Mesendoderm (in vitro differentiated cells): ENCODE data around the gene FKBP1A.
"Not testable (repeated sequence)": the region's sequence is repeated elsewhere in the genome, so short reads cannot be mapped to it uniquely, and the experiment has no call there.

ENCODE experiments used
- DNase-seq: peaks from one replicate; pipeline ENCODE4 v3.0.0; 2013
- H2AK5ac ChIP-seq: 2 replicates; pipeline ENCODE4 v1.6.1; 2013; ENCODE audit warnings: low read length, inconsistent platforms
- H2BK120ac ChIP-seq: 2 replicates; pipeline ENCODE4 v1.6.1; 2013; ENCODE audit warnings: low read depth, mild to moderate bottlenecking, low read length, moderate library complexity, mixed read lengths
- H2BK15ac ChIP-seq: replicated peaks from 2 replicates; pipeline ENCODE4 v1.6.1; 2013; ENCODE audit warnings: low read depth, mild to moderate bottlenecking, moderate library complexity
- H2BK5ac ChIP-seq: 2 replicates; pipeline ENCODE4 v1.6.1; 2013; ENCODE audit warnings: low read length, inconsistent platforms
- H3K18ac ChIP-seq: 2 replicates; pipeline ENCODE4 v1.6.1; 2013; ENCODE audit warnings: mild to moderate bottlenecking, low read length, mixed read lengths
- H3K23ac ChIP-seq: one replicate; pipeline ENCODE4 v1.6.1; 2013; ENCODE audit warnings: low read length
- H3K27ac ChIP-seq: 2 replicates; pipeline ENCODE4 v1.5.1; 2013; ENCODE audit warnings: low read depth, mild to moderate bottlenecking, inconsistent platforms, low read length, moderate library complexity
- H3K27me3 ChIP-seq: 2 replicates; pipeline ENCODE4 v1.6.1; 2013; ENCODE audit warnings: low read length, control low read depth, mild to moderate bottlenecking, inconsistent platforms; ENCODE audit not compliant: insufficient read depth, poor library complexity
- H3K36me3 ChIP-seq: 2 replicates; pipeline ENCODE4 v1.6.1; 2013; ENCODE audit warnings: low read length, inconsistent platforms; ENCODE audit not compliant: control insufficient read depth, insufficient read depth
- H3K4ac ChIP-seq: one replicate; pipeline ENCODE4 v1.6.1; 2013; ENCODE audit warnings: low read depth, mild to moderate bottlenecking, low read length, moderate library complexity
- H3K4me1 ChIP-seq: 2 replicates; pipeline ENCODE4 v1.6.1; 2013; ENCODE audit warnings: low read depth, low read length, inconsistent platforms; ENCODE audit not compliant: control insufficient read depth
- H3K4me2 ChIP-seq: 2 replicates; pipeline ENCODE4 v1.6.1; 2013; ENCODE audit warnings: low read length
- H3K4me3 ChIP-seq: 2 replicates; pipeline ENCODE4 v1.5.1; 2013; ENCODE audit warnings: mild to moderate bottlenecking, low read length
- H3K56ac ChIP-seq: one replicate; pipeline ENCODE4 v1.6.1; 2013; ENCODE audit warnings: low read length
- H3K79me1 ChIP-seq: 2 replicates; pipeline ENCODE4 v1.6.1; 2013; ENCODE audit warnings: low read length, inconsistent platforms
- H3K79me2 ChIP-seq: 2 replicates; pipeline ENCODE4 v1.6.1; 2013; ENCODE audit warnings: mild to moderate bottlenecking, low read length; ENCODE audit not compliant: control insufficient read depth, insufficient read depth
- H3K9ac ChIP-seq: 2 replicates; pipeline ENCODE4 v1.6.1; 2013; ENCODE audit warnings: low read length, inconsistent platforms
- H4K5ac ChIP-seq: one replicate; pipeline ENCODE4 v1.6.1; 2013; ENCODE audit warnings: low read length
- H4K8ac ChIP-seq: one replicate; pipeline ENCODE4 v1.6.1; 2013; ENCODE audit warnings: low read depth, mild to moderate bottlenecking, control low read depth, low read length, moderate library complexity
- WGBS: extraction: QIAGEN DNeasy Blood & Tissue Kit; methylation state at CpG from one replicate; pipeline ENCODE4 v1.1.7; 2013; ENCODE audit warnings: low lambda C conversion rate, missing lambda C conversion rate; ENCODE audit not compliant: insufficient coverage; ENCODE audit errors: extremely low coverage; 5-methylcytosine and 5-hydroxymethylcytosine counted together

Gene FKBP1A

GRCh38 chr20:1401451-1401907 is 8.6 kb upstream of the FKBP1A start:
- Histone ChIP-seq H3K27me3 (no peaks in the 10 kb centered on the region), H2BK5ac (no peak overlapping the region), H2BK15ac (no peak overlapping the region), H3K4me2 (no peak overlapping the region), H3K56ac (no peak overlapping the region), H3K18ac (no peak overlapping the region), H3K79me1 (no peaks in the 10 kb centered on the region), H2AK5ac (no peak overlapping the region), H3K36me3 (no peaks in the 10 kb centered on the region), H3K27ac (no peak overlapping the region), H3K79me2 (no peaks in the 10 kb centered on the region), H3K9ac (no peak overlapping the region), H4K8ac (no peak overlapping the region), H2BK120ac (no peak overlapping the region), H3K4ac (no peak overlapping the region), H4K5ac (no peak overlapping the region), H3K4me3 (no peak overlapping the region), H3K4me1 (no peaks in the 10 kb centered on the region), H3K23ac (no peak overlapping the region)
- no CpG with 5 or more reads among the region's 3 CpGs for WGBS
- DNase-seq = no peak

GRCh38 chr20:1399678-1400366 is 7.0 kb upstream of the FKBP1A start:
- not testable (repeated sequence) for H2BK5ac ChIP-seq, H3K27ac ChIP-seq, H3K36me3 ChIP-seq, H3K4me3 ChIP-seq, H4K8ac ChIP-seq, H3K56ac ChIP-seq, H2AK5ac ChIP-seq, H3K79me1 ChIP-seq, H3K4me1 ChIP-seq, H3K4me2 ChIP-seq, DNase-seq, H3K4ac ChIP-seq, H3K79me2 ChIP-seq, H3K9ac ChIP-seq, H4K5ac ChIP-seq, H3K23ac ChIP-seq, H3K18ac ChIP-seq, H2BK120ac ChIP-seq, H3K27me3 ChIP-seq, H2BK15ac ChIP-seq
- WGBS = no CpG with 5 or more reads among the region's 8 CpGs

- H3K23ac ChIP-seq, H2BK15ac ChIP-seq, H3K4me2 ChIP-seq, H3K4ac ChIP-seq, H3K27me3 ChIP-seq, H2BK120ac ChIP-seq, H4K8ac ChIP-seq, DNase-seq, H2BK5ac ChIP-seq, H3K4me3 ChIP-seq, H3K79me1 ChIP-seq, H3K79me2 ChIP-seq, H3K36me3 ChIP-seq, H3K4me1 ChIP-seq, H2AK5ac ChIP-seq, H3K27ac ChIP-seq, H3K9ac ChIP-seq, H4K5ac ChIP-seq, H3K56ac ChIP-seq, H3K18ac ChIP-seq: not testable (repeated sequence)
- no CpG with 5 or more reads among the region's 7 CpGs for WGBS
Measured at GRCh38 chr20:1398185-1398584, 5.3 kb upstream of the FKBP1A start.

DNA sequence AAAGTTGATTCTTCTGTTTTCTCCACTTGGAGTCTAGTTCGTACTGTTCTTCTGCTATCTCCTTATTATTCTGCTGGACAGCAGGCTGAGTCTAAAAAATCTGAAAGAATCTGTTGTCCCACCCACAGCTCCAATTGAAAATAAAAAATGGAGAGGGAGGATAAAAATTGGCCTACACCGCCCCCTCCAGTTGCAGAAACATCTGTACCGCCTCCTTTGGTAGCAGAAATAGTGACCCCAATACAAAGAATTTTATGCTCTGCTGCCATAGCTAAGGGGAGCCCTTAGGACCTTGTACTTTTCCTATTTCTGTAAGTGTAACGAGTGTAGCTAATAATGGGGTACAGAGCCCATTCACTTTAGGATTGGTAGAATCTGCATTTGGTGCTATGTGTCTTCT is 4.9 kb upstream of the FKBP1A start:
- Histone ChIP-seq H3K4me2 (no peak overlapping the region), H3K18ac (no peak overlapping the region), H3K27ac (no peak overlapping the region), H3K79me1 (no peaks in the 10 kb centered on the region), H2AK5ac (no peak overlapping the region), H3K79me2 (peaks cover 1% of the 10 kb centered on the region), H3K56ac (no peak overlapping the region), H3K9ac (no peak overlapping the region), H3K4me1 (no peaks in the 10 kb centered on the region), H2BK5ac (no peak overlapping the region), H2BK120ac (no peak overlapping the region), H4K8ac (no peak overlapping the region), H2BK15ac (no peak overlapping the region), H3K4me3 (no peak overlapping the region), H4K5ac (no peak overlapping the region), H3K23ac (no peak overlapping the region), H3K4ac (no peak overlapping the region), H3K36me3 (no peaks in the 10 kb centered on the region), H3K27me3 (no peaks in the 10 kb centered on the region)
- no peak for DNase-seq
- no CpG with 5 or more reads among the region's 4 CpGs for WGBS

DNA sequence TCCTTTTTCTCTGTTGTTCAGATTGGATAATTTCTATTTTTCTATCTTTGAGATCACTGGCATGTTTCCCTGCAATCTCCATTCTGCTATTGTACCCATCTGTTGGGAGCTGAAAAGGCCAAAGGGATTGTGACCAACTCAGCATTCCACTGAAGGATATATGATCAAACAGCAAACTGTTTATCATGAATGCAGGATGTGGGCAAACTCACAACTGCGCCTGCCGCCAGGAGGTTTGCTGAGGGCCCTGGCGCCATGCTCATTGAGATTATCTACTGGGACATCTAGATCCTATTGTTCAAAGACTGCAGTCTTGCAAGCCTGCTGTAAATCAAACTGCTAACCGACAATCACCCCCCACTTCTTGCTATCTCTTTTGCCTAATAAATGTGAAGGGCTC is 3.8 kb upstream of the FKBP1A start:
- H2AK5ac ChIP-seq = no peak overlapping the region
- WGBS = no CpG with 5 or more reads among the region's 4 CpGs
- no peak overlapping the region for H2BK120ac ChIP-seq
- H3K9ac ChIP-seq = no peak overlapping the region
- H3K18ac ChIP-seq = no peak overlapping the region
- H2BK15ac ChIP-seq = no peak overlapping the region
- H3K23ac ChIP-seq = no peak overlapping the region
- peaks cover 10% of the 10 kb centered on the region for H3K79me2 ChIP-seq
- H2BK5ac ChIP-seq = no peak overlapping the region
- no peak overlapping the region for H3K56ac ChIP-seq
- H3K79me1 ChIP-seq = peaks cover 4% of the 10 kb centered on the region
- no peak overlapping the region for H3K4me3 ChIP-seq
- no peaks in the 10 kb centered on the region for H3K27me3 ChIP-seq
- no peak overlapping the region for H4K8ac ChIP-seq
- no peaks in the 10 kb centered on the region for H3K4me1 ChIP-seq
- no peak overlapping the region for H3K4ac ChIP-seq
- no peak for DNase-seq
- H3K36me3 ChIP-seq = no peaks in the 10 kb centered on the region
- no peak overlapping the region for H4K5ac ChIP-seq
- no peak overlapping the region for H3K4me2 ChIP-seq
- H3K27ac ChIP-seq = no peak overlapping the region

DNA sequence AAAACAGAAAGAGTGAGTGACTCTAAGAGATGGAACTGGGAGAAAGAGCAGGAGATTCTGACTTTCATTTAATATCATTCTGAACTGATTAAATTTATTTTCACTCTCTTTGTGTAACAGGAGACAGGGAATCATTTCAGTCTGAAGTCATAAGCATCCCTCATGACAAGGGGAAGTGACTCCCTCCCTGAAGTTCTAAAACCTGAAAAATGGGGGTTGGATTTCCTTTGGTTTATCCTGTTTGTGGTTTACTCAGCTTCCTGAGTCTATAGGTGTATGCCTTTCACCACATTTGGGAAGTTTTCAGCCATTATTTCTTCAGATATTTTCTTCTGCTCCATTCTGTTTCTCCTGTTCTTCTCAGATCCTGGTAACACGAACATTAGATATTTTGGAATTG is 3.4 kb upstream of the FKBP1A start:
- H2BK15ac ChIP-seq = no peak overlapping the region
- H4K5ac ChIP-seq = no peak overlapping the region
- no peak overlapping the region for H2AK5ac ChIP-seq
- no peak overlapping the region for H3K4me2 ChIP-seq
- peaks cover 2% of the 10 kb centered on the region for H3K4me1 ChIP-seq
- H3K79me2 ChIP-seq = peaks cover 15% of the 10 kb centered on the region
- H3K27me3 ChIP-seq = no peaks in the 10 kb centered on the region
- H3K36me3 ChIP-seq = no peaks in the 10 kb centered on the region
- WGBS = no CpG with 5 or more reads among the region's 1 CpG
- H2BK5ac ChIP-seq = no peak overlapping the region
- H3K9ac ChIP-seq = no peak overlapping the region
- H4K8ac ChIP-seq = no peak overlapping the region
- H3K4ac ChIP-seq = no peak overlapping the region
- no peak overlapping the region for H3K23ac ChIP-seq
- H2BK120ac ChIP-seq = no peak overlapping the region
- no peak overlapping the region for H3K56ac ChIP-seq
- no peak overlapping the region for H3K4me3 ChIP-seq
- H3K27ac ChIP-seq = no peak overlapping the region
- no peak for DNase-seq
- peaks cover 7% of the 10 kb centered on the region for H3K79me1 ChIP-seq
- no peak overlapping the region for H3K18ac ChIP-seq
